Measurements from ENCODE around the gene CHST11. TPM values are rescaled to one million over a fixed set of nuclear protein-coding genes. Genes with fewer than 3 reads are reported as not detected.

Gene CHST11
- total and polyA plus RNA-seq, 10 of the 15 experiments (the other 5 are each of a cell fraction or from before 2014, with no cell fraction given), result 1.9 to 38.1 (median 17.2) TPM

GRCh38 chr12:104575442-104576186, 118.9 kb downstream of the CHST11 start:
- H3K4me2 ChIP-seq (ENCODE audit: control insufficient read depth, insufficient read depth), result no peak overlapping the region
- SMC1A ChIA-PET (ENCODE audit: uncharacterized antibody, unreplicated experiment), result interaction anchor here (1.0 to 1.6 kb wide), 3 partner anchors 20 to 41 kb away, joined by 3 to 4 read pairs (median 3); no protein-coding TSS in a partner anchor
- no peaks in the 10 kb centered on the region for H3K36me3 ChIP-seq (ENCODE audit: control insufficient read depth in 2 of 2, insufficient read depth in 2 of 2, low read length in 1 of 2)
- POLR2A ChIA-PET, result interaction anchor here (0.6 kb wide), 1 partner anchor 18 kb away, joined by 3 read pairs; no protein-coding TSS in a partner anchor
- CTCF ChIA-PET, result interaction anchor here (0.9 kb wide), 1 partner anchor 194 kb away, joined by 3 read pairs; no protein-coding TSS in a partner anchor
- no peak overlapping the region for H3K4me3 ChIP-seq
- no peak for DNase-seq (ENCODE audit: low read depth, low spot score)
- no TSS peak for BruUV-seq (replicated peaks)
- H3K9ac ChIP-seq (ENCODE audit: control insufficient read depth, insufficient read depth, low read length), result no peak overlapping the region
- intact Hi-C loops (cut with micrococcal nuclease; ENCODE audit: unreplicated experiment) (no loop called here), in situ Hi-C loops (cut with MboI) (no loop called here)
- no peak for FAIRE-seq
- peaks cover 20% of the 10 kb centered on the region for H3K79me2 ChIP-seq (ENCODE audit: control insufficient read depth, insufficient read depth, low read length)
- H4K20me1 ChIP-seq (ENCODE audit: control insufficient read depth, insufficient read depth), result no peaks in the 10 kb centered on the region
- RAD21 ChIA-PET (ENCODE audit: unreplicated experiment), result interaction anchor here (0.6 to 1.2 kb wide), 4 partner anchors 24 to 194 kb away, joined by 3 to 4 read pairs (median 3); no protein-coding TSS in a partner anchor
- WGBS (ENCODE audit: insufficient coverage, insufficient replicate concordance, low lambda C conversion rate, missing lambda C conversion rate), result 90% methylated on average over 12 of the region's 12 CpGs
- no peak overlapping the region for H2AFZ ChIP-seq (ENCODE audit: control insufficient read depth, low read depth, low read length)
- H3K27ac ChIP-seq (ENCODE audit: control insufficient read depth, insufficient read depth), result no peak overlapping the region
- H3K4me1 ChIP-seq (ENCODE audit: control insufficient read depth, insufficient read depth, low read length), result peaks cover 44% of the 10 kb centered on the region
- H3K9me3 ChIP-seq (replicated peaks; ENCODE audit: control insufficient read depth, insufficient read depth, low read length), result no peaks in the 10 kb centered on the region
- no peaks in the 10 kb centered on the region for H3K27me3 ChIP-seq (replicated peaks in 1 of 2; ENCODE audit: control insufficient read depth in 2 of 2, insufficient read depth in 2 of 2, low read length in 1 of 2)
- ATAC-seq, result no peak
- no peak for TF ChIP-seq NBN (IDR thresholded peaks at IDR 0.05)
- TF ChIP-seq RBBP5 (conservative IDR thresholded peaks at IDR 0.05), result no peak
- no peak for TF ChIP-seq ZNF24 (IDR thresholded peaks at IDR 0.05)
- no peak for TF ChIP-seq SKIL (IDR thresholded peaks at IDR 0.05; ENCODE audit: low read depth, poor library complexity, severe bottlenecking)
- TF ChIP-seq JUNB (IDR thresholded peaks at IDR 0.05), result no peak
- TF ChIP-seq, protein P1, sequence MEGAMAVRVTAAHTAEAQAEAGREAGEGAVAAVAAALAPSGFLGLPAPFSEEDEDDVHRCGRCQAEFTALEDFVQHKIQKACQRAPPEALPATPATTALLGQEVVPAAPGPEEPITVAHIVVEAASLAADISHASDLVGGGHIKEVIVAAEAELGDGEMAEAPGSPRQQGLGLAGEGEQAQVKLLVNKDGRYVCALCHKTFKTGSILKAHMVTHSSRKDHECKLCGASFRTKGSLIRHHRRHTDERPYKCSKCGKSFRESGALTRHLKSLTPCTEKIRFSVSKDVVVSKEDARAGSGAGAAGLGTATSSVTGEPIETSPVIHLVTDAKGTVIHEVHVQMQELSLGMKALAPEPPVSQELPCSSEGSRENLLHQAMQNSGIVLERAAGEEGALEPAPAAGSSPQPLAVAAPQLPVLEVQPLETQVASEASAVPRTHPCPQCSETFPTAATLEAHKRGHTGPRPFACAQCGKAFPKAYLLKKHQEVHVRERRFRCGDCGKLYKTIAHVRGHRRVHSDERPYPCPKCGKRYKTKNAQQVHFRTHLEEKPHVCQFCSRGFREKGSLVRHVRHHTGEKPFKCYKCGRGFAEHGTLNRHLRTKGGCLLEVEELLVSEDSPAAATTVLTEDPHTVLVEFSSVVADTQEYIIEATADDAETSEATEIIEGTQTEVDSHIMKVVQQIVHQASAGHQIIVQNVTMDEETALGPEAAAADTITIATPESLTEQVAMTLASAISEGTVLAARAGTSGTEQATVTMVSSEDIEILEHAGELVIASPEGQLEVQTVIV (IDR thresholded peaks at IDR 0.05; ENCODE audit: borderline replicate concordance, partially characterized antibody), result no peak
- no peak for TF ChIP-seq WRNIP1 (IDR thresholded peaks at IDR 0.05; ENCODE audit: borderline replicate concordance, low read depth, low read length)
- no peak for TF ChIP-seq KDM1A (IDR thresholded peaks at IDR 0.05; ENCODE audit: borderline replicate concordance)
- TF ChIP-seq NRF1 (conservative IDR thresholded peaks at IDR 0.05; ENCODE audit: low read depth, low read length), result no peak
- no peak for TF ChIP-seq E2F8 (IDR thresholded peaks at IDR 0.05; ENCODE audit: low read depth, partially characterized antibody)
- no peak for TF ChIP-seq PBX3 (IDR thresholded peaks at IDR 0.05; ENCODE audit: insufficient replicate concordance, low read depth, low read length)
- TF ChIP-seq BACH1 (IDR thresholded peaks at IDR 0.05; ENCODE audit: borderline replicate concordance), result no peak
- TF ChIP-seq STAT3 (IDR thresholded peaks at IDR 0.05; ENCODE audit: low read depth, low read length), result no peak
- no peak for TF ChIP-seq LARP7 (IDR thresholded peaks at IDR 0.05)
- no peak for TF ChIP-seq BHLHE40 (IDR thresholded peaks at IDR 0.05; ENCODE audit: borderline replicate concordance in 1 of 2, low read depth in 2 of 2, low read length in 1 of 2)
